HG02798 (cell line): ENCODE results near the gene RACK1.
"Not testable (repeated sequence)": the region's sequence is repeated elsewhere in the genome, so short reads cannot be mapped to it uniquely, and the experiment has no call there.

ENCODE experiments used
- ATAC-seq: cut with Tn5 transposase; IDR thresholded peaks from one replicate; pipeline ENCODE4 v1.9.1; 2021; ENCODE audit warnings: mild to moderate bottlenecking; ENCODE audit not compliant: unreplicated experiment, poor library complexity

Gene RACK1

GRCh38 chr5:181217111-181217802 lies 26.4 kb downstream of the RACK1 start:
- peak; percentile 13 for ATAC-seq

GRCh38 chr5:181215997-181216989 lies 27.4 kb downstream of the RACK1 start:
- no peak for ATAC-seq

DNA sequence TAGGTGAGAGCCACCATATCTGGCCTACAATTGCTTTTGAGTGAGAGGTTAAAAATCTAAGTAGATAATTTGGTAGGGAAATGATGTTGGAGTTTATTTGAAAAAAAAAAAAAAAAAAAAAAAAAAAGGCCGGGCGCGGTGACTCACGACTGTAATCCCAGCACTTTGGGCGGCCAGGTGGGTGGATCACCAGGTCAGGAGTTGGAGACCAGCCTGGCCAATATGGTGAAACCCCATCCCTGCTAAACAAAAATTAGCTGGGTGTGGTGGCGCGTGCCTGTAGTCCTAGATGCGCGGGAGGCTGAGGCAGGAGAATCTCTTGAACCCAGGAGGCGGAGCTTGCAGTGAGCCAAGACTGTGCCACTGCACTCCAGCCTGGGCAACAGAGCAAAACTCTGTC lies 29.5 kb downstream of the RACK1 start:
- ATAC-seq, result not testable (repeated sequence)

DNA sequence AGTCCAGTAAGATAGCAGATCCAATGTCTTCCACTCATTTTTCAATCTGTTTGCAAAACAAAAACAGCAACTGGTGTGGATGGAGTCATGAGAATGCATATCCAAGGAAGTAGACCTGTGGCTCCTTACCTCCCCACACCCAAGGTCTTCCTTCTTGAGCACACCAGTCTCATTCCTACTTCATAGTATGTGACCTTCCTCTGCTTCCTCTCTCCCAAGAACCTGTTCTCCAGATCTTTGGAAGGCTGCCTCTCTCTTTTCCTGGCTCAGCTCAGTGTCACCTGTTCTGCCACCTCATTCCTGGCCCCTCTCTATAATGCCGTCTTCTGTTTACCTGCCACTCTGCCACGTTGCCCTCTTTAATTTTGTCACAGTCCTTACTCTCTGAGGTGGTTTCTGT lies 30.8 kb downstream of the RACK1 start:
- no peak for ATAC-seq

DNA sequence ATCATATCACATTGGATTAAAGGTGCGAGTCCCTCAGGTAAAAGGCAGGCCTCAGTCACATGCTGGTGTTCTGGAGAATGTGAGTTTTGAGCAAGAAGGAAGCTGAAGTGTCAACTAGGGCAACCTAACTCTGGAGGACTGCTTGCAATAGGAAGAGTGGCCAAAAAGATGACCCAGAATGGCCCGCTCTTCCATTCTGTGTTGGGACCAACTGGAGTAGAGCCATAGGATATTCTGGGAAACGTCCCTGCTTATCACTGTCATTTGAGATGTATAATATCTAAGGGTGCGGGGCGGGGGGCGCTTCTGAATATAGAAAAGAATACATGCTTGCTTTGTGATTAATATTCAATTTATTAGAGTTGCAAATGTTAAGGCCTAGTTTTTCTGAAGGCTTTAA lies 31.6 kb downstream of the RACK1 start:
- no peak for ATAC-seq

- no peak for ATAC-seq
These were observed 32.5 kb downstream of the RACK1 start for GRCh38 chr5:181211208-181211607.

GRCh38 chr5:181210698-181211097 lies 33.0 kb downstream of the RACK1 start:
- not testable (repeated sequence) for ATAC-seq

DNA sequence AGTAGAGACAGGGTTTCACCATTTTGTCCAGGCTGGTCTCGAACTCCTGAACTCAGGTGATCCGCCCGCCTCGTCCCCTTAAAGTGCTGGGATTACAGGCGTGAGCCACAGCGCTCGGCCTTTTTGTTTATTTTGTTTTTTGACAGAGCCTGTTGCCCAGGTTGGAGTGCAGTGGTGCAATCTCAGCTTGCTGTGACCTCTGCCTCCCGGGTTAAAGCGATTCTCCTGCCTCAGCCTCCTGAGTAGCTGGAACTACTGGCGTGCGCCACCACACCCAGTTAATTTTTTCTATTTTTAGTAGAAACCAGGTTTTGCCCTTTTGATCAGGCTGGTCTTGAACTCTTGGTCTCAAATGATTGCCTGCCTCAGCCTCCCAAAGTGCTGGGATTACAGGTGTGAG lies 33.6 kb downstream of the RACK1 start:
- ATAC-seq, result not testable (repeated sequence)

DNA sequence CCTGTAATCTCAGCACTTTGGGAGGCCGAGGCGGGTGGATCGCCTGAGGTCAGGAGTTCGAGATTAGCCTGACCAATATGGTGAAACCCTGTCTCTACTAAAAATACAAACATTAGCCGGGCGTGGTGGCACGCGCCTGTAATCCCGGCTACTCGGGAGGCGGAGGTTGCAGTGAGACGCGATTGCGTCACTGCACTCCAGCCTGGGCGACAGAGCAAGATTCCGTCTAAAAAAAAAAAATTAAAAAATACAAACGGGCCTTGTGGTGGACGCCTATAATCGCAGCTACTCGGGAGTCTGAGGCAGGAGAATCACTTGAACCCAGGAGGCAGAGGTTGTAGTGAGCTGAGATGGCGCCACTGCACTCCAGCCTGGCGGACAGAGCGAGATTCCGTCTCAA lies 34.7 kb downstream of the RACK1 start:
- not testable (repeated sequence) for ATAC-seq

DNA sequence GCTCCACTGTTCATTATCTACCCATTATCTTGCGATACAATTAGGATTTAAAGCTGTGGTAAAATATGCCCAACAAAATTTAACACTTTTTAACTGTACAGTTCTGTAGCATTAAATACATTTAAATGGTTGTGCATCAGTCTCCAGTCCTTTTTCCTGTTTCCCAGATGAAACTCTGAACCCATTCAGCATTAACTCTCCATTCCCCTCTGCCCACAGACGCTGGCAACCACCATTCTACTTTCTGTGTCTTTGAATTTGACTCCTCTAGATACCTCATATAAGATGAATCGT lies 35.8 kb downstream of the RACK1 start:
- no peak for ATAC-seq

DNA sequence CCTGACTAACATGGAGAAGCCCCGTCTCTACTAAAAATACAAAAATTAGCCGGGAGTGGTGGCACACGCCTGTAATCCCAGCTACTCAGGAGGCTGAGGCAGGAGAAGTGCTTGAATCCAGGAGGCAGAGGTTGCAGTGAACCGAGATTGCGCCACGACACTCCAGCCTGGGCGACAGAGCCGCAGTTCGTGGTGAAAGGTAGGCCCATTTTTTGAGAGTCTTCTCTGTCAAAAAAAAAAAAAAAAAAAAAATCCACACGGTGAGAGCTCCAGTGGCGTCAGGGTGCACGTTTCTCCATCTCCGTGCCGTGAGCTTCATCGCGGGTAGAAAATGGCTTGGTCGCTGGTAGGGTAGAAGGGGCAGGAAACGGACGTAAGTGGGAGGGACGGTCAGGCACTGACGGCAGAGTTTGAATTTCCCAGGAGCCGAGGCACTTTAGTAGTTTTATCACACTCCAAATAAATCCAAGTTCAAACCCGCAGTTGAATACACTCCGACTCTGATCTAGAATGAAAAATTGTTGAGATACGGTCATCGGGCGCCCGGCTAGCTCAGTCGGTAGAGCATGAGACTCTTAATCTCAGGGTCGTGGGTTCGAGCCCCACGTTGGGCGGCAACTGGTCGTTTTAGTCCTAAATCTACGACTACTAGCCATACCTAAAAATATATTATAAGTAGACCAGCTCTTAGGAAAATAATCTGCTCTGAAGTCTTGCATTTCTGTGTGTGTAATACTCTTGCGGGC lies 36.3 kb downstream of the RACK1 start:
- ATAC-seq, result peak; percentile 49

DNA sequence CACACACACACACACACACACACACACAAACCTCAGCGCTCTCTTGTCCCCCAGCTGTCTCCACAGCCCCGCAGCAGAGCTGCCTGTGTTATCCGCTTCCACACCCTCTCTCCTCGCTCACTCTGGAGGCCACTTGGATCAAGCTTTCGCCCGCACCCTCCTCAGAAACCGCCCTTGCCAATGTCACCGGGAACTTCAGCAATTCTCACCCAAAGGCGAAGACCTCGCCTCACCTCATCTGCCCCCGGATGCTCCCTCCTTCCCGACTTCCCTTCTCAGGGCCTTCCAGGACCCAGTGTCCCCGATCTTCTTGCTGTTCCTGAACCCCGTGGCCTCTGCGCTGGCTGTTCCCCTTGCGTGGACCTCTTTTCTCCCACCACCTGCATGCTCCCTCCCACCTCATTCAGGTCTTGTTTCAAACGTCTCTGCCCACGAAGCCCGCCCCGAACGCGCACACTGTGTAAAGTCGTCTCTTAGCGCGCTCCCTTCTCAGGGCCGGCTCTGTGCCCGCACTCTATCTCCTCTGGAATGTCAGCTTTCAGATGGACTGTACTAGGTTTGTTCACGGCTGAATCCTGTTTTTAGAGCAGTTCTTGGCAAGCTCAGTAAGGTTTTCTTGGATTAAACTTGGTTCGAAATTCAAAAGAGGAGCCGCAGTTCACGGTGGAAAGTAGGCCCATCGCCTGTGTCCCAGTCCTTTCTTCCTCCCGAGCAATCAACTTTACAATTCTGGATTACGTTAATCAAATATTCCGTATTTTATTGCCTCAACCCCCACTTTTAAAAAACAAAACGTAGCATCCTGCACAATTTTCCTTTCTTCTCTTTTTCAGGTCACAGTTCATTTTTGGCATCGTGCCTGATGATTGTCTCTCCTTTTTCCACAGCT lies 37.7 kb downstream of the RACK1 start:
- ATAC-seq, result no peak

DNA sequence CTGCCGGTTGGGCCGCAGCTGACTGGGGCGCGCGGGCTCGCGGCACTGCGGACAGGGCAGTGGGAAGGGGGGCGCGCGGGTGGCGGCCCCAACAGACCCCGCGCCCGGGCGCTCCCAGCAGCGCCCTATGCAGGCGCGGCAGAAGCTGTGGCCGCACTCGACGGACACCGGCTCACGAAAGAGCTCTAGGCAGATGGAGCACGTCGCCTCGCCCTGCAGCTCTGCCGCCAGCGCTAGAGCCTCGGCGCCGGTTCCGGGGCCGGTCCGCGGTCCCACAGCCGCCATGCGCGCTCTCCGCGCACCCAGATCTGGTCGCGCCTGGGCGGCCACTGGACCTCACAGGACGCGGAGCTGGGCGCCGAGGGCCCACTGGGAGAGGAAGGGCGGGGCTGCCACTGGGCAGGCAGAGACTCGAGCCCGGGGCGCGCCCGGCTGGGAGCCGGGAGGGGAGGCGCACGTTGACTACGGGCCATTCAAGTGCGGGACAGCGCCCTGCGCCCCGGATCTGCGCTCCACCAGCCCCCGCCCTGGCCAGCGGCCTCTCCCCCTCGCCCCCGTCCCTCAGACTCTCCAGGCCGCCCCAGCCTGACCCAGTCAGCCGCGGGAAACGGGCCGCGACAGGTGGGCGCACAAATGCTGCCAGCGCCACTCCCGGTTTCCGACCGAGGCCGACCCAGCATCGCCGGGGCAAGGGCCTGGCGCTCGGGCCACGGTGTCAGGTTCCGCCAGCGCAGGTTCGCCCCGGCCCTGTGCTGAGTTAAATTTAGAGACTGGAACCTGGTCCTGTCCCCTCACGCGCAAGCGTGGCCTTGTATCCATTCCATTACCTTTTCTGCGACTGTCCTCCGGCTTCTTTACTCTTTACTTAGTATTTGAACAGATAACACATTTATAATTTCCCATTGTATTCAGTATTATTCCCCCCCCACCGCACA lies 38.6 kb downstream of the RACK1 start, which contains the start of gene TRIM7:
TSS of gene TRIM7 (minus strand) at position 371 of the 935 bp plus-strand sequence. CDS start at position 285, 86 bp downstream.
- no peak for ATAC-seq

DNA sequence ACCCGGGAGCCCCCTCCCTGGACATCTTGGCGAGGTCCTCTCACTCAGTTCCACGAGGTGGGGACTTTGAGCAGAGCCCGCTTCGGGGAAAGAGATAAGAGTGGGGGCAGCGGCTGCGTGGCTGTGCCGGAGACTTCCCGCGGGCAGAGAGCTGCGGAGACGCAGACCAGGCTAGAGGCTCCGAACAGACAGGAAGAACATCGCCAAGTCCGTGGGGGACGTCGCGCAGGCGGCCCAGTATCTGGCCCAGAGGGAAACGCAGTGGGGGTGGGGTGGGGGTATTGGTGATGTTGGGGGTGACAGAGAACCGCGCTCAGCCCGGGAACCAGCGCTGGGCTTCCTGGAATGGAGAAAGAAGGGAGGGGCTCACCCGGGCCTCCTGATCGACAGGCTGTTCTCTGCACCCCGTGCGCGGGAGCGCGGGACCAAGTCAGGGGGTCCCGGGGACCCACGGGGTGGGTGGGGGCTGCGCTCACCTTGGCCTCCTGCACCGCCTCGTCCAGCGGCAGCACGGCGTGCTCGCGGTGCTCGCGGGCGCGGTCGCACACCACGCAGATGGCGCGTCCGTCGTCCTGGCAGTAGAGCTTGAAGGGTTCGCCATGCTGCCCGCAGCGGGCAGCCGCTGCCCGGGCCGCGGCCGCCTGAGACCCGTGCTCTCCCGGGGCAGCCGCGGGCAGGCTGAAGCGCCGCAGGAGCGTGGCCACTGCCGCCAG lies 39.4 kb downstream of the RACK1 start:
- ATAC-seq, result no peak

- ATAC-seq, result no peak
These were observed 40.0 kb downstream of the RACK1 start for GRCh38 chr5:181203777-181204112.

DNA sequence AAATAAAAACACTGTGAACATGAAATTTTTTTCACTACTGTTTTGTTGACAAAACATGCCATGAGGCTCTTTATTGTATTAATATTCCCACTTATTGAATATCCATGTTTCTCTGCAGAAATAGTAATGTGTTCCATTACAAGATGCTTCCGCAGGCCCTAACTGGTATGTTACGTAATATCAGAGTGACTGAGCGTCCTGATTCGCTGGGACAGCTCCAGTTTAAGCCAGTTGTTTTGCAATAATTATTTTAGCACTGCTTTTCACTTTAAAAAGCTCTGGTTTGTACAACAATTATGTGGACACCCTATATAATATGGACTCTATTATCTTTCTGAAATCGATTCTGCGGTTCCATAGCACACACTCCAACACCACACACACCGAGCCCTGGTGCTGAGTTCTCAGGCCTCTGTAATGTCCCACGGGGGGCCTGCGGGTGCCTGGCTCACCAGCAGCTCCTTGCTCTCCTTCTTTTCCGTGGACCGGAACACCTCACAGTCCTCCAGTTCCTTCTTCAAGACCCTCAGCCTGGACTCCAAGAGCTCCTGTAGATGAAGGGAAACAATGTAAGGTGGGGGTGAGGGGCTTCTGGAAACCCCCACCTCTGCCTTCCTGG lies 40.5 kb downstream of the RACK1 start:
- ATAC-seq, result no peak

DNA sequence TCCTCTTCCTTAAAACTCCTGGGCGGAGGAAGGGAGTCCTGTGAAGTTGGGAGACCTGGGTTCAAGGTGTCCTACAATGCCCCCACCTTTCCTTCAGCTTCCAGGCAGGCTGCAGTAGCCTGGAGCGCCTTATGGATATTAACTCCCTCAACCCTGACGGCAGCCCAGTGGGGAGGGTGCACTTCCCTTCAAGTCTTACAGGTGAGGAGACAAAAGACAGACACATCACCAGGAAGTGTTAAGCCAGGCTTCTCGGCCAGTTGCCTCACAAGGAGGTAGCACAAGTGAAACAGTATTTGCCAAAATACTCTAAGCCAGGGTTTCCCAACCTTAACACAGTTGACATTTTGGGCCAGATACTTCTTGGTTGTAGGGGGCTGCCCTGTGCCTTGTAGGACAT lies 42.9 kb downstream of the RACK1 start:
- no peak for ATAC-seq
